C4-2B (cell line): ENCODE results near the gene SASS6.

Experiments used
- H3K27ac ChIP-seq: fragments of 450-650 bp; 2 replicates; pipeline ENCODE4 v1.5.1; 2017
- CTCF ChIP-seq: fragments of 450-650 bp; conservative IDR thresholded peaks from 2 replicates; pipeline ENCODE4 v1.5.1; 2017; ENCODE audit warnings: mild to moderate bottlenecking
- ZFX ChIP-seq: fragments of 450-650 bp; IDR thresholded peaks from 2 replicates; pipeline ENCODE4 v1.6.1; 2017

SASS6 gene

GRCh38 chr1:100087396-100087795, 45.3 kb downstream of the SASS6 start:
- H3K27ac ChIP-seq = no peak overlapping the region
- TF ChIP-seq CTCF (no peak), ZFX (no peak)

GRCh38 chr1:100080331-100080730, 52.4 kb downstream of the SASS6 start:
- H3K27ac ChIP-seq = no peak overlapping the region
- no peak for TF ChIP-seq ZFX
- no peak for TF ChIP-seq CTCF

- no peak overlapping the region for H3K27ac ChIP-seq
Observed at GRCh38 chr1:100077531-100077930, 55.2 kb downstream of the SASS6 start.

GRCh38 chr1:100076744-100077143, 56.0 kb downstream of the SASS6 start:
- no peak overlapping the region for H3K27ac ChIP-seq
- TF ChIP-seq ZFX (no peak), CTCF (no peak)

More at GRCh38 chr1:100077531-100077930, 55.2 kb downstream of the SASS6 start:
- TF ChIP-seq ZFX (no peak), CTCF (no peak)

GRCh38 chr1:100076319-100076718, 56.4 kb downstream of the SASS6 start:
- TF ChIP-seq ZFX (no peak), CTCF (no peak)
- H3K27ac ChIP-seq = no peak overlapping the region

- H3K27ac ChIP-seq = no peak overlapping the region
Observed at GRCh38 chr1:100075773-100076172, 57.0 kb downstream of the SASS6 start.

More at GRCh38 chr1:100075773-100076172, 57.0 kb downstream of the SASS6 start:
- TF ChIP-seq CTCF (no peak), ZFX (no peak)
